Epithelial cell of proximal tubule (primary cell): ENCODE data around the gene KIDINS220. TPM values are rescaled to one million over a fixed set of nuclear protein-coding genes. Genes with fewer than 3 reads are reported as not detected.

Experiments
- DNase-seq: peaks from one replicate; pipeline ENCODE4 v3.0.0-alpha.2; 2011; ENCODE audit warnings: low read depth
- H3K4me3 ChIP-seq: 2 replicates; pipeline ENCODE4 v1.5.1; 2011; ENCODE audit warnings: low read depth, mild to moderate bottlenecking, low read length
- total RNA-seq: library from RNA; depleted of rRNA; stranded (reverse); fragments of >200 nt; gene quantifications from 2 replicates; pipeline ENCODE4 v1.2.3, GENCODE V29; 2015
- TF ChIP-seq, protein P1 (sequence below): conservative IDR thresholded peaks from 2 replicates; pipeline ENCODE4 v1.5.1; 2012; ENCODE audit warnings: low read depth, mild to moderate bottlenecking, low read length

The KIDINS220 gene
- total RNA-seq, 1 donor from 2014 or later, result 27.0 TPM

- TF ChIP-seq, protein P1, sequence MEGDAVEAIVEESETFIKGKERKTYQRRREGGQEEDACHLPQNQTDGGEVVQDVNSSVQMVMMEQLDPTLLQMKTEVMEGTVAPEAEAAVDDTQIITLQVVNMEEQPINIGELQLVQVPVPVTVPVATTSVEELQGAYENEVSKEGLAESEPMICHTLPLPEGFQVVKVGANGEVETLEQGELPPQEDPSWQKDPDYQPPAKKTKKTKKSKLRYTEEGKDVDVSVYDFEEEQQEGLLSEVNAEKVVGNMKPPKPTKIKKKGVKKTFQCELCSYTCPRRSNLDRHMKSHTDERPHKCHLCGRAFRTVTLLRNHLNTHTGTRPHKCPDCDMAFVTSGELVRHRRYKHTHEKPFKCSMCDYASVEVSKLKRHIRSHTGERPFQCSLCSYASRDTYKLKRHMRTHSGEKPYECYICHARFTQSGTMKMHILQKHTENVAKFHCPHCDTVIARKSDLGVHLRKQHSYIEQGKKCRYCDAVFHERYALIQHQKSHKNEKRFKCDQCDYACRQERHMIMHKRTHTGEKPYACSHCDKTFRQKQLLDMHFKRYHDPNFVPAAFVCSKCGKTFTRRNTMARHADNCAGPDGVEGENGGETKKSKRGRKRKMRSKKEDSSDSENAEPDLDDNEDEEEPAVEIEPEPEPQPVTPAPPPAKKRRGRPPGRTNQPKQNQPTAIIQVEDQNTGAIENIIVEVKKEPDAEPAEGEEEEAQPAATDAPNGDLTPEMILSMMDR, result peak; percentile 62
- no peak overlapping the region for H3K4me3 ChIP-seq
- DNase-seq, result no peak
Measured at GRCh38 chr2:8761529-8762164, 75.8 kb downstream of the KIDINS220 start.

GRCh38 chr2:8756716-8757115, 80.7 kb downstream of the KIDINS220 start:
- H3K4me3 ChIP-seq, result no peak overlapping the region
- TF ChIP-seq, protein P1, result no peak
- no peak for DNase-seq

DNA sequence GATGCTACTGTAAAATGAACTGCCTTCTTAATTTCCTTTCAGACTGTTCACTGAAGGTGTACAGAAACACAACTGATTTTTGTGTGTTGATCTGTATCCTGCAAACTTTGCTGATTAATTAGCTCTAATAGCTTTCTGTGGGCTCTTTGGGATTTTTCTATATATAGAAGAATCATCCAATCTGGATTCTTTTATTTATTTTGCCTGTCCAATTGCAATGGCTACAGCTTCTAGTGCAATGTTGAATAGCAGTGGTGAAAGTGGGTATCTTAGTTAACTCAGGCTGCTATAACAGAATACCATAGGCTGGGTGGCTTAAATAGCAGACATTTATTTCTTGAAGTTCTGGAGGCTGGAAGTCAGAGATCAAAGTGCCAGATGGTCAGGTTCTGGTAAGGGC, 81.2 kb downstream of the KIDINS220 start:
- TF ChIP-seq, protein P1, result no peak
- no peak for DNase-seq
- H3K4me3 ChIP-seq, result no peak overlapping the region

DNA sequence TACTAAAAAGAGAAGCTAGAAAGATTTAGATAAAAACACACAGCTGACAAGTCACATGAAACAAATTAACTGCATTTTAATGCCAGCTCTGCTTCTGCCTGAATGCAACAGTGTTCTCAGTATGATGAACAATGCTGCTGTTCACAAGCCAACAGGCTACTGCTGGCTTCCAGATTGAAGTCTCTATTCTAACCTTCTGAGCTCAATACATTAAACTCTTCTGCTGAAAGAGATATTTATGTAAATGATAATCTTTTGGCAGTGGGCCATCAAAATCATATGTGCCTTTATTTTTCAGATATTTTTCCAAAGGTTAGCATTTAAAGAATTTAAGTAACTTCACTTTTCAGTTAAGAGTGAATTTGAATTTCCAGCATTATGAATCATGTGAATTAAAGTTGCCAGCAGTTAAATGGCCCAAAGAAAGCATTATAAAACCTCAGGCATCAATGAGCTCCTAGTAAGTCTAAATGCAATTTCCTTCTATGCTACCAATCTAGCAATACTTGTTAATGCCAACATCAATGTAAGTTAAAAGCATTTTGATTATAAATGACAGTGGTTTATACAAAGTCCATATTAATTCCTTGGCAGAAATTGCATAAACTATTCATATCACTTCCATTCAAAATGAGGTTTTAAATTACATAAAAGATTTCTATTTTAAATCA, 83.2 kb downstream of the KIDINS220 start:
- no peak for DNase-seq
- TF ChIP-seq, protein P1, result no peak

DNA sequence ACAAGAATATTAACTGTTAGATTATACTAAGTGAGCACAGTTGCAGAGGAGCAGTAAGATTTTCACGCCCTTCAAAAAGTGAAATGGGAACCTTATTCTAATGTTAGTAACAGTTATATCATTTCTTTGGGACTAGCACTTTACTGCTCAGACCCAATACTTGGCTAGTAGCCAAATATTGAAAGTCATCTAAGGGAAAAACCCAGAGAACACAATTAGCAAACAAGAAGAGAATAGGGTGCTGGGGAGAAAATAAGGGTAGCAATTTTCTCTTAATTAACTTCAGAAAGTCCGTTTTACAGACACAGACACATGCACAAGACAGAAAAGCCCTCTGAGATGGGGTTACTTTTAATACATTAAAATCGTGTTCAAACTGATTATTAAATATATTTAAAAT, 83.8 kb downstream of the KIDINS220 start:
- DNase-seq, result no peak
- TF ChIP-seq, protein P1, result no peak
- no peak overlapping the region for H3K4me3 ChIP-seq

More for the DNA sequence above, 83.2 kb downstream of the KIDINS220 start:
- H3K4me3 ChIP-seq, result no peak overlapping the region

DNA sequence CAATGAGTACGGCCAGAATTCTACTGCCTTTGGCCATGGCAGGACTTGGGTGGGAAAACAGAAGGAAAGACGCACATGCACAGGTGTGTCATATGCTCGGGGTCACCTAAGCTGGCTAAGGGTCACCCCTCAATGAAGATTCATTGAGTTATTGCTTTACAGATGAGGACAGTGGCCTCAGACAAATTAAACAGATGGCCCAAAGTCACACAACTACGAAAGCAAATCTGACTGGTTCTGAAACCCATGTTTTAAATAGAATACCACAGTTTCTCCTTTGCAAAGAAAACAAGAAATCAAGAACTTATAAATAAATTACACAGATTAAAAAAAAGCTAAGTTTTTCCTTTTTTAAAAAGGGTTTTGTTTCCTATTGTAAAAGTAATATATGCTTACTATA, 85.0 kb downstream of the KIDINS220 start:
- no peak for DNase-seq
- no peak overlapping the region for H3K4me3 ChIP-seq
- TF ChIP-seq, protein P1, result no peak

GRCh38 chr2:8750221-8750620, 87.2 kb downstream of the KIDINS220 start:
- DNase-seq, result no peak
- no peak overlapping the region for H3K4me3 ChIP-seq

More at GRCh38 chr2:8750221-8750620, 87.2 kb downstream of the KIDINS220 start:
- TF ChIP-seq, protein P1, result no peak
